ENCODE measurements around the gene SP110.

GRCh38 chr2:230267556-230267955 is 47.8 kb upstream of the SP110 start:
- TF ChIP-seq CTCF (IDR thresholded peaks at IDR 0.05), result no peak
- no peak for TF ChIP-seq POLR2A (IDR thresholded peaks at IDR 0.05)
- no peak for TF ChIP-seq POLR2AphosphoS5 (IDR thresholded peaks at IDR 0.05)
- no peak for TF ChIP-seq EP300 (IDR thresholded peaks at IDR 0.05)
